Hematopoietic multipotent progenitor cell treated with erythropoietin and hydrocortisone succinate and interleukin-3 and kit ligand, for 4 days (in vitro differentiated cells): ENCODE data around the gene PTOV1.

ENCODE experiments used
- DNase-seq: peaks from one replicate; pipeline ENCODE4 v3.0.0-alpha.2; 2015

PTOV1 gene

GRCh38 chr19:49845414-49845813, 5.5 kb upstream of the PTOV1 start:
- no peak for DNase-seq

GRCh38 chr19:49846408-49846807, 4.6 kb upstream of the PTOV1 start:
- DNase-seq = no peak

- peak; percentile 92 for DNase-seq
Measured at GRCh38 chr19:49847731-49848696, 2.9 kb upstream of the PTOV1 start.

- no peak for DNase-seq
Measured at GRCh38 chr19:49848938-49849337, 2.0 kb upstream of the PTOV1 start.

GRCh38 chr19:49849433-49850220, 1.3 kb upstream of the PTOV1 start:
- DNase-seq = no peak

GRCh38 chr19:49850221-49850486, 805 bp upstream of the PTOV1 start:
- DNase-seq = no peak

GRCh38 chr19:49851456-49852259, 699 bp downstream of the PTOV1 start:
- DNase-seq = no peak

- DNase-seq = no peak
Measured at GRCh38 chr19:49852631-49853126, 1.7 kb downstream of the PTOV1 start.

GRCh38 chr19:49853852-49854377, 3.0 kb downstream of the PTOV1 start:
- DNase-seq = no peak

GRCh38 chr19:49854378-49855263, 3.7 kb downstream of the PTOV1 start:
- DNase-seq = no peak

- DNase-seq = no peak
Measured at GRCh38 chr19:49855277-49855675, 4.3 kb downstream of the PTOV1 start.

- DNase-seq = no peak
Measured at GRCh38 chr19:49855676-49856573, 5.0 kb downstream of the PTOV1 start.

GRCh38 chr19:49856574-49857021, 5.6 kb downstream of the PTOV1 start:
- DNase-seq = no peak

GRCh38 chr19:49857061-49857837, 6.3 kb downstream of the PTOV1 start:
- no peak for DNase-seq

GRCh38 chr19:49857838-49858087, 6.8 kb downstream of the PTOV1 start:
- DNase-seq = no peak

- DNase-seq = no peak
Measured at GRCh38 chr19:49858088-49858985, 7.4 kb downstream of the PTOV1 start.

GRCh38 chr19:49859682-49860335, 8.8 kb downstream of the PTOV1 start:
- DNase-seq = no peak

GRCh38 chr19:49860336-49861102, 9.6 kb downstream of the PTOV1 start:
- no peak for DNase-seq
